IMR-90 (cell line): ENCODE data around the gene PPARD. TPM values are rescaled to one million over a fixed set of nuclear protein-coding genes. Genes with fewer than 3 reads are reported as not detected.
"Not testable (repeated sequence)": the region's sequence is repeated elsewhere in the genome, so short reads cannot be mapped to it uniquely, and the experiment has no call there.

ENCODE experiments used
- ATAC-seq: fragments of 200-7000 bp; cut with Tn5 transposase; 2 replicates; pipeline ENCODE4 v1.9.1; 2020; ENCODE audit warnings: low read depth, mild to moderate bottlenecking, moderate library complexity
- BruUV-seq: library from RNA; stranded (reverse); fragments of 400-500 nt; replicated peaks from 2 replicates; lab custom pipeline; 2021; lab: Mats Ljungman, UMichigan
- CTCF ChIA-PET: fragments of 300-600 bp; formaldehyde crosslinking; extraction: SDS; loops from one replicate; lab custom pipeline; 2021; ENCODE audit warnings: antibody characterized with exemption; lab: Yijun Ruan, JAX
- POLR2A ChIA-PET: fragments of 300-600 bp; sonication (Branson Sonifier 250); formaldehyde crosslinking; loops from one replicate; lab custom pipeline; 2022; ENCODE audit warnings: antibody characterized with exemption; ENCODE audit not compliant: unreplicated experiment; lab: Charles Lee
- DNase-seq: peaks from one replicate; pipeline ENCODE4 v3.0.0; 2013
- H2AFZ ChIP-seq: replicated peaks from 2 replicates; pipeline ENCODE3; 2013; ENCODE audit warnings: low read length, mild to moderate bottlenecking; ENCODE audit not compliant: poor library complexity
- H2AK5ac ChIP-seq: 2 replicates; pipeline ENCODE4 v1.6.1; 2013; ENCODE audit warnings: low read depth, low read length, inconsistent platforms
- H2AK9ac ChIP-seq: replicated peaks from 2 replicates; pipeline ENCODE3; 2013; ENCODE audit warnings: mild to moderate bottlenecking, low read depth, low read length, moderate library complexity; ENCODE audit not compliant: poor library complexity
- H2BK120ac ChIP-seq: 2 replicates; pipeline ENCODE4 v1.6.1; 2013; ENCODE audit warnings: low read depth, low read length, inconsistent platforms
- H2BK15ac ChIP-seq: 3 replicates; pipeline ENCODE4 v1.6.1; 2013; ENCODE audit warnings: low read depth, low read length, inconsistent platforms
- H2BK20ac ChIP-seq: 2 replicates; pipeline ENCODE4 v1.6.1; 2013; ENCODE audit warnings: low read depth, mild to moderate bottlenecking, inconsistent platforms, low read length, moderate library complexity
- H2BK5ac ChIP-seq: 2 replicates; pipeline ENCODE4 v1.6.1; 2013; ENCODE audit warnings: mild to moderate bottlenecking, low read depth, low read length, inconsistent platforms; ENCODE audit not compliant: poor library complexity, severe bottlenecking
- H3K14ac ChIP-seq: replicated peaks from 2 replicates; pipeline ENCODE4 v1.6.1; 2013; ENCODE audit warnings: low read depth, low read length, inconsistent platforms
- H3K18ac ChIP-seq: 2 replicates; pipeline ENCODE4 v1.6.1; 2013; ENCODE audit warnings: low read depth, low read length, control low read depth
- H3K23ac ChIP-seq: 2 replicates; pipeline ENCODE4 v1.6.1; 2013; ENCODE audit warnings: low read depth, low read length, inconsistent platforms
- H3K27ac ChIP-seq: 2 replicates; pipeline ENCODE4 v1.5.1; 2013; ENCODE audit warnings: mild to moderate bottlenecking, control low read depth, low read length; ENCODE audit not compliant: insufficient read depth
- H3K27me3 ChIP-seq: 2 replicates; pipeline ENCODE4 v1.6.1; 2013; ENCODE audit warnings: low read length; ENCODE audit not compliant: control insufficient read depth, insufficient read depth
- H3K36me3 ChIP-seq: 2 replicates; pipeline ENCODE4 v1.6.1; 2013; ENCODE audit warnings: low read length, mixed read lengths; ENCODE audit not compliant: control insufficient read depth, insufficient read depth
- H3K4ac ChIP-seq: 2 replicates; pipeline ENCODE4 v1.6.1; 2013; ENCODE audit warnings: low read depth, low read length, inconsistent platforms
- H3K4me1 ChIP-seq: 2 replicates; pipeline ENCODE4 v1.6.1; 2013; ENCODE audit warnings: low read length, mixed read lengths; ENCODE audit not compliant: control insufficient read depth, insufficient read depth
- H3K4me2 ChIP-seq: 2 replicates; pipeline ENCODE4 v1.6.1; 2013; ENCODE audit warnings: low read depth, mild to moderate bottlenecking, control low read depth, low read length, moderate library complexity
- H3K4me3 ChIP-seq: 2 replicates; pipeline ENCODE4 v1.5.1; 2013; ENCODE audit warnings: low read depth, mild to moderate bottlenecking, control low read depth, low read length, moderate library complexity; ENCODE audit not compliant: insufficient read depth
- H3K56ac ChIP-seq: 2 replicates; pipeline ENCODE4 v1.6.1; 2013; ENCODE audit warnings: low read length, inconsistent platforms; ENCODE audit not compliant: insufficient read depth; ENCODE audit errors: extremely low read depth
- H3K79me1 ChIP-seq, 2 experiments: 2 replicates each; pipeline ENCODE4 v1.6.1; 2013; ENCODE audit warnings: low read length in 2 of 2, inconsistent platforms in 1 of 2, low read depth in 1 of 2
- H3K9ac ChIP-seq: 2 replicates; pipeline ENCODE4 v1.6.1; 2013; ENCODE audit warnings: low read depth, low read length, control low read depth
- H3K9me1 ChIP-seq: 2 replicates; pipeline ENCODE4 v1.6.1; 2013; ENCODE audit warnings: low read length, inconsistent platforms; ENCODE audit not compliant: insufficient read depth
- H3K9me3 ChIP-seq: 2 replicates; pipeline ENCODE4 v1.6.1; 2013; ENCODE audit warnings: low read length; ENCODE audit not compliant: control insufficient read depth, insufficient read depth
- H4K20me1 ChIP-seq: 2 replicates; pipeline ENCODE4 v1.6.1; 2013; ENCODE audit warnings: low read length, inconsistent platforms; ENCODE audit not compliant: insufficient read depth
- H4K5ac ChIP-seq: 2 replicates; pipeline ENCODE4 v1.6.1; 2013; ENCODE audit warnings: mild to moderate bottlenecking, low read depth, low read length, control low read depth
- H4K8ac ChIP-seq, 2 experiments: 2 replicates each; pipeline ENCODE4 v1.6.1; 2013; ENCODE audit warnings: low read depth in 2 of 2, low read length in 2 of 2, control low read depth in 1 of 2, inconsistent platforms in 1 of 2
- H4K91ac ChIP-seq: 2 replicates; pipeline ENCODE4 v1.6.1; 2013; ENCODE audit warnings: low read depth, low read length, inconsistent platforms; ENCODE audit not compliant: insufficient read depth
- BHLHE40 ChIP-seq: fragments of 150-350 bp; IDR thresholded peaks from 2 replicates; pipeline ENCODE4 v1.6.1; 2016; ENCODE audit warnings: mild to moderate bottlenecking, low read depth, low read length
- CEBPB ChIP-seq: IDR thresholded peaks from 2 replicates; pipeline ENCODE4 v1.6.1; 2012; ENCODE audit warnings: low read depth, low read length, improper control_type of control experiment
- MAZ ChIP-seq: IDR thresholded peaks from 2 replicates; pipeline ENCODE4 v1.6.1; 2012; ENCODE audit warnings: low read depth, mild to moderate bottlenecking, low read length, improper control_type of control experiment, moderate library complexity, borderline replicate concordance
- POLR2A ChIP-seq: IDR thresholded peaks from 2 replicates; pipeline ENCODE4 v1.6.1; 2012; ENCODE audit warnings: mild to moderate bottlenecking, low read depth, low read length
- RCOR1 ChIP-seq: IDR thresholded peaks from 2 replicates; pipeline ENCODE4 v1.6.1; 2012; ENCODE audit warnings: mild to moderate bottlenecking, low read length, improper control_type of control experiment; ENCODE audit not compliant: insufficient replicate concordance
- RFX5 ChIP-seq: IDR thresholded peaks from 2 replicates; pipeline ENCODE4 v1.8.0; 2012; ENCODE audit warnings: low read depth, mild to moderate bottlenecking, low read length, moderate library complexity
- WGBS, 2 experiments: methylation state at CpG; one replicate each; pipeline versions ENCODE4 v1.1.5 to v1.1.7; 2013; ENCODE audit warnings: missing lambda C conversion rate in 2 of 2; ENCODE audit not compliant: insufficient read length in 1 of 2; ENCODE audit errors: extremely low coverage in 2 of 2; 5-methylcytosine and 5-hydroxymethylcytosine counted together
- dilution Hi-C: fragments of 300-500 bp; cut with HindIII; formaldehyde crosslinking; loops from one replicate; pipeline ENCODE4 v1.14.3; 2018; ENCODE audit warnings: low sequenced_read_pairs; ENCODE audit not compliant: unreplicated experiment
- in situ Hi-C: fragments of 300-500 bp; cut with MboI; formaldehyde crosslinking; loops from 3 replicates; pipeline ENCODE4 v1.14.3; 2019; ENCODE audit warnings: low sequenced_read_pairs, inconsistent platforms, mixed read lengths
- intact Hi-C: fragments of 100-400 bp; cut with micrococcal nuclease; formaldehyde crosslinking; loops from 2 replicates; pipeline ENCODE4 v1.10.0; 2022
- polyA plus RNA-seq, 3 experiments: library from polyadenylated mRNA; depleted of rRNA; stranded (reverse); fragments of >200 nt; gene quantifications; 2 replicates each; pipeline ENCODE4 v1.2.3, GENCODE V29; 2012; ENCODE audit warnings: low replicate concordance in 1 of 3
- total RNA-seq: library from RNA; depleted of rRNA; stranded (reverse); fragments of >200 nt; gene quantifications from 2 replicates; pipeline ENCODE4 v1.2.3, GENCODE V29; 2012
- TF ChIP-seq, protein P1 (sequence below): conservative IDR thresholded peaks from 2 replicates; pipeline ENCODE4 v1.5.1; 2012; ENCODE audit warnings: mild to moderate bottlenecking, low read depth, low read length, improper control_type of control experiment

PPARD gene
- total and polyA plus RNA-seq, 2 of the 4 experiments (the other 2 are of a cell fraction): 10.4 to 69.0 TPM

DNA sequence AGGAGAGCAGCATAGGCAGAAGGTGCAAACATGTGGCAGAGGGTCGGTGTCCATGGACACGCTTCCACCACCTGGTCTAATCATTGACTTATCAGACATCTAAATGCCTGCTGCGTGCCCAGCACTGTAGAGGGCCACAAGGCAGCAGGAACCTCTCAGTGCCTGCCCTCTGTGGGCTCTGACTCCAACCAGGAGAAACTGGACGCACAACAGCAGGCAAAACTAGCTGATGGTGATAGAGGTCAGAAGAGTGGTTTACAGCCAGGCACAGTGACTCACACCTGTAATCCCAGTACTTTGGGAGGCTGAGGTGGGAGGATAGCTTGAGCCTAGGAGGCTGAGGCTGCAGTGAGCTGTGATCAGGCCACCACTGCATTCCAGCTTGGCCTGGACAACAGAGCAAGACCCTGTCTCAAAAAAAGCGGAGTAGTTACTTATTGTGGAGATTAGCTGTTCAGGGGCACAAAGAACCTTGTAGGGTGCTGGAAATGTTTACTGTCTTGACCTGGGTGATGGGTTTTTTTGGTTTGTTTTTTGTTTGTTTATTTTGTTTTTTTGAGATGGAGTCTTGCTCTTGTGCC is 46.5 kb downstream of the PPARD start:
- H3K56ac ChIP-seq: no peak overlapping the region
- intact Hi-C loops: no loop called here
- dilution Hi-C loops: no loop called here
- ChIA-PET CTCF (no interaction called here), POLR2A (no interaction called here)
- no peak overlapping the region for H4K5ac ChIP-seq
- H2AK9ac ChIP-seq: peak overlapping the region; percentile 77
- H3K4me2 ChIP-seq: no peak overlapping the region
- no peak overlapping the region for H3K27ac ChIP-seq
- peaks cover 31 to 77% of the 10 kb centered on the region in 2 experiments for H3K79me1 ChIP-seq
- 0 out of 2 replicates have a peak overlapping the region, but pooled peaks have one; percentile 11 for H3K23ac ChIP-seq
- no peak overlapping the region for H2AFZ ChIP-seq
- H4K8ac ChIP-seq: 0 out of 4 replicates have a peak overlapping the region, but pooled peaks of 1 of the 2 experiments have one; percentile 8
- peaks cover 42% of the 10 kb centered on the region for H3K4me1 ChIP-seq
- in situ Hi-C loops: no loop called here
- no peaks in the 10 kb centered on the region for H3K9me3 ChIP-seq
- H2BK20ac ChIP-seq: peak overlapping the region; percentile 11; the same call in 1 of the 2 replicates
- H3K9me1 ChIP-seq: peaks cover 52% of the 10 kb centered on the region
- H4K20me1 ChIP-seq: peaks cover 7% of the 10 kb centered on the region
- no peaks in the 10 kb centered on the region for H3K36me3 ChIP-seq
- H2BK15ac ChIP-seq: no peak overlapping the region
- ATAC-seq (no peak), DNase-seq (no peak)
- TF ChIP-seq RCOR1 (peak; percentile 24), CEBPB (no peak), MAZ (no peak), BHLHE40 (no peak), POLR2A (no peak), RFX5 (no peak)
- TF ChIP-seq, protein P1, sequence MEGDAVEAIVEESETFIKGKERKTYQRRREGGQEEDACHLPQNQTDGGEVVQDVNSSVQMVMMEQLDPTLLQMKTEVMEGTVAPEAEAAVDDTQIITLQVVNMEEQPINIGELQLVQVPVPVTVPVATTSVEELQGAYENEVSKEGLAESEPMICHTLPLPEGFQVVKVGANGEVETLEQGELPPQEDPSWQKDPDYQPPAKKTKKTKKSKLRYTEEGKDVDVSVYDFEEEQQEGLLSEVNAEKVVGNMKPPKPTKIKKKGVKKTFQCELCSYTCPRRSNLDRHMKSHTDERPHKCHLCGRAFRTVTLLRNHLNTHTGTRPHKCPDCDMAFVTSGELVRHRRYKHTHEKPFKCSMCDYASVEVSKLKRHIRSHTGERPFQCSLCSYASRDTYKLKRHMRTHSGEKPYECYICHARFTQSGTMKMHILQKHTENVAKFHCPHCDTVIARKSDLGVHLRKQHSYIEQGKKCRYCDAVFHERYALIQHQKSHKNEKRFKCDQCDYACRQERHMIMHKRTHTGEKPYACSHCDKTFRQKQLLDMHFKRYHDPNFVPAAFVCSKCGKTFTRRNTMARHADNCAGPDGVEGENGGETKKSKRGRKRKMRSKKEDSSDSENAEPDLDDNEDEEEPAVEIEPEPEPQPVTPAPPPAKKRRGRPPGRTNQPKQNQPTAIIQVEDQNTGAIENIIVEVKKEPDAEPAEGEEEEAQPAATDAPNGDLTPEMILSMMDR: no peak
- no TSS peak for BruUV-seq
- H3K9ac ChIP-seq: no peak overlapping the region
- peak overlapping the region; percentile 17 for H4K91ac ChIP-seq
- WGBS, 2 experiments: no CpG with 5 or more reads among the region's 5 CpGs
- H2AK5ac ChIP-seq: peak overlapping the region; percentile 54; the same call in 1 of the 2 replicates
- H3K4me3 ChIP-seq: no peak overlapping the region
- H3K27me3 ChIP-seq: no peaks in the 10 kb centered on the region
- peak overlapping the region; percentile 3 for H3K4ac ChIP-seq
- peak overlapping the region; percentile 5 for H2BK120ac ChIP-seq
- H2BK5ac ChIP-seq: peak overlapping the region; percentile 31
- no peak overlapping the region for H3K18ac ChIP-seq
- peak overlapping the region; percentile 65; the same call in 1 of the 2 replicates for H3K14ac ChIP-seq

DNA sequence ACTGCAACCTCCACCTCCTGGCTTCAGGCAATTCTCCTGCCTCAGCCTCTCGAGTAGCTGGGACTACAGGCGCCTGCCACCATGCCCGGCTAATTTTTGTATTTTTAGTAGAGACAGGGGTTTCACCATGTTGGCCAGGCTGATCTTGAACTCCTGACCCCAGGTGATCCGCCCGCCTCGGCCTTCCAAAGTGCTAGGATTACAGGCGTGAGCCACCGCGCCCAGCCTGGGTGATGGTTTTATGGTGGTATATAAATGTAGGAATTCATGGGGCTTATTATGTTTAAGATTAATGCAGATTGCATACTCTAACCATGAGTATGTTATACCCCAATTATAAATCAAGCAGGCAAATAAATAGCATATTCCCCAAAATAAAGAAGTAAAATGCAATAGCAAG is 47.0 kb downstream of the PPARD start:
- ATAC-seq, H3K56ac ChIP-seq, dilution Hi-C loops, BruUV-seq, H3K27me3 ChIP-seq, CTCF ChIA-PET, H2BK20ac ChIP-seq, H3K4me2 ChIP-seq, H4K20me1 ChIP-seq, H4K8ac ChIP-seq, H3K4me3 ChIP-seq, H4K91ac ChIP-seq, DNase-seq, intact Hi-C loops, H3K9ac ChIP-seq, H2AK5ac ChIP-seq, in situ Hi-C loops, H2AFZ ChIP-seq, H3K18ac ChIP-seq, H3K9me3 ChIP-seq, POLR2A ChIA-PET, H3K27ac ChIP-seq, H2AK9ac ChIP-seq, H4K5ac ChIP-seq, H3K36me3 ChIP-seq: not testable (repeated sequence)
- Histone ChIP-seq H2BK120ac (0 out of 2 replicates have a peak overlapping the region, but pooled peaks have one; percentile 95), H3K9me1 (peaks cover 54% of the 10 kb centered on the region), H3K4me1 (peaks cover 45% of the 10 kb centered on the region), H3K79me1 (peaks cover 34 to 82% of the 10 kb centered on the region in 2 experiments), H2BK5ac (peak overlapping the region; percentile 82), H3K14ac (0 out of 2 replicates have a peak overlapping the region, but pooled peaks have one; percentile 88), H3K4ac (peak overlapping the region; percentile 91; the same call in 1 of the 2 replicates), H2BK15ac (0 out of 3 replicates have a peak overlapping the region, but pooled peaks have one; percentile 57), H3K23ac (peak overlapping the region; percentile 78; the same call in 1 of the 2 replicates)
- no CpG with 5 or more reads among the region's 9 CpGs for WGBS, 2 experiments
